Measurements from ENCODE around the gene THEM5. TPM values are rescaled to one million over a fixed set of nuclear protein-coding genes. Genes with fewer than 3 reads are reported as not detected.

The THEM5 gene
- total RNA-seq, 1 experiment from 2014 or later: not detected

GRCh38 chr1:151854658-151855057 lies 1.1 kb upstream of the THEM5 start:
- Mint-ChIP-seq H3K9me3 (ENCODE audit: unreplicated experiment) (no peaks in the 10 kb centered on the region), H3K27me3 (ENCODE audit: insufficient read depth, unreplicated experiment) (peaks cover 16% of the 10 kb centered on the region), H3K36me3 (ENCODE audit: insufficient read depth, unreplicated experiment) (no peaks in the 10 kb centered on the region), H3K4me1 (ENCODE audit: insufficient read depth, unreplicated experiment) (peaks cover 22% of the 10 kb centered on the region), H3K4me3 (ENCODE audit: unreplicated experiment) (no peak overlapping the region), H3K27ac (ENCODE audit: low read depth, unreplicated experiment) (no peak overlapping the region)
- intact Hi-C loops (cut with micrococcal nuclease): no loop called here
- no peak for DNase-seq (ENCODE audit: unreplicated experiment)
- BruUV-seq (replicated peaks): no TSS peak
- POLR2A ChIA-PET: interaction anchor here (1.3 to 1.4 kb wide), 2 partner anchors 11 to 23 kb away, joined by 3 to 4 read pairs; no protein-coding TSS in a partner anchor
- CTCF ChIA-PET: interaction anchor here (0.6 to 0.7 kb wide), 2 partner anchors 12 to 694 kb away, joined by 3 read pairs; no protein-coding TSS in a partner anchor
- no peak for TF ChIP-seq CTCF (IDR thresholded peaks at IDR 0.05; ENCODE audit: unreplicated experiment)

- BruUV-seq (replicated peaks): no TSS peak
Observed at GRCh38 chr1:151852733-151853132, 779 bp downstream of the THEM5 start.

GRCh38 chr1:151851886-151852285 lies 1.6 kb downstream of the THEM5 start:
- intact Hi-C loops (cut with micrococcal nuclease): no loop called here
- ChIA-PET POLR2A (interaction anchor here (0.8 to 1.4 kb wide), 3 partner anchors 11 to 255 kb away, joined by 3 read pairs; no protein-coding TSS in a partner anchor), CTCF (interaction anchor here (0.6 to 1.6 kb wide), 2 partner anchors 11 to 31 kb away, joined by 3 to 5 read pairs; no protein-coding TSS in a partner anchor)
- H3K4me3 Mint-ChIP-seq (ENCODE audit: unreplicated experiment): no peak overlapping the region
- no peaks in the 10 kb centered on the region for H3K9me3 Mint-ChIP-seq (ENCODE audit: unreplicated experiment)
- DNase-seq (ENCODE audit: unreplicated experiment): no peak
- no peaks in the 10 kb centered on the region for H3K36me3 Mint-ChIP-seq (ENCODE audit: insufficient read depth, unreplicated experiment)
- BruUV-seq (replicated peaks): no TSS peak
- TF ChIP-seq CTCF (IDR thresholded peaks at IDR 0.05; ENCODE audit: unreplicated experiment): no peak
- peaks cover 16% of the 10 kb centered on the region for H3K27me3 Mint-ChIP-seq (ENCODE audit: insufficient read depth, unreplicated experiment)
- peaks cover 5% of the 10 kb centered on the region for H3K4me1 Mint-ChIP-seq (ENCODE audit: insufficient read depth, unreplicated experiment)
- no peak overlapping the region for H3K27ac Mint-ChIP-seq (ENCODE audit: low read depth, unreplicated experiment)

More at GRCh38 chr1:151852733-151853132, 779 bp downstream of the THEM5 start:
- H3K36me3 Mint-ChIP-seq (ENCODE audit: insufficient read depth, unreplicated experiment): no peaks in the 10 kb centered on the region
- H3K4me1 Mint-ChIP-seq (ENCODE audit: insufficient read depth, unreplicated experiment): peaks cover 11% of the 10 kb centered on the region
- ChIA-PET CTCF (interaction anchor here (0.5 to 1.5 kb wide), 4 partner anchors 17 to 739 kb away, joined by 3 to 9 read pairs (median 3); no protein-coding TSS in a partner anchor), POLR2A (interaction anchor here (0.9 to 1.4 kb wide), 6 partner anchors 12 to 256 kb away, joined by 3 to 9 read pairs (median 4); partner anchors contain the start of gene THEM4)
- peaks cover 16% of the 10 kb centered on the region for H3K27me3 Mint-ChIP-seq (ENCODE audit: insufficient read depth, unreplicated experiment)
- TF ChIP-seq CTCF (IDR thresholded peaks at IDR 0.05; ENCODE audit: unreplicated experiment): no peak
- intact Hi-C loops (cut with micrococcal nuclease): no loop called here
- no peak for DNase-seq (ENCODE audit: unreplicated experiment)
- no peak overlapping the region for H3K4me3 Mint-ChIP-seq (ENCODE audit: unreplicated experiment)
- no peak overlapping the region for H3K27ac Mint-ChIP-seq (ENCODE audit: low read depth, unreplicated experiment)
- no peaks in the 10 kb centered on the region for H3K9me3 Mint-ChIP-seq (ENCODE audit: unreplicated experiment)

- no peak for TF ChIP-seq CTCF (IDR thresholded peaks at IDR 0.05; ENCODE audit: unreplicated experiment)
- Mint-ChIP-seq H3K27ac (ENCODE audit: low read depth, unreplicated experiment) (no peak overlapping the region), H3K36me3 (ENCODE audit: insufficient read depth, unreplicated experiment) (no peaks in the 10 kb centered on the region), H3K4me3 (ENCODE audit: unreplicated experiment) (no peak overlapping the region), H3K27me3 (ENCODE audit: insufficient read depth, unreplicated experiment) (peaks cover 16% of the 10 kb centered on the region), H3K9me3 (ENCODE audit: unreplicated experiment) (no peaks in the 10 kb centered on the region), H3K4me1 (ENCODE audit: insufficient read depth, unreplicated experiment) (peaks cover 16% of the 10 kb centered on the region)
- ChIA-PET CTCF (interaction anchor here (0.6 to 1.3 kb wide), 2 partner anchors 8 to 115 kb away, joined by 3 read pairs; no protein-coding TSS in a partner anchor), POLR2A (interaction anchor here (1.4 to 1.7 kb wide), 2 partner anchors 8 to 86 kb away, joined by 4 to 7 read pairs; partner anchors contain the start of gene MRPL9)
- no TSS peak for BruUV-seq (replicated peaks)
- no peak for DNase-seq (ENCODE audit: unreplicated experiment)
- intact Hi-C loops (cut with micrococcal nuclease): no loop called here
Observed at GRCh38 chr1:151849871-151850270, 3.6 kb downstream of the THEM5 start.

All from MCF 10A (cell line).